ENCODE measurements around the gene EOLA2. TPM values are rescaled to one million over a fixed set of nuclear protein-coding genes. Genes with fewer than 3 reads are reported as not detected.
"Not testable (repeated sequence)": the region's sequence is repeated elsewhere in the genome, so short reads cannot be mapped to it uniquely, and the experiment has no call there.

EOLA2 gene
- total RNA-seq, 1 donor from 2014 or later: 118 TPM

- TF ChIP-seq CTCF (IDR thresholded peaks at IDR 0.05; ENCODE audit: unreplicated experiment): no peak
- peaks cover 8% of the 10 kb centered on the region for H3K4me1 Mint-ChIP-seq (ENCODE audit: unreplicated experiment)
Observed at GRCh38 chrX:149939905-149940673, 1.8 kb upstream of the EOLA2 start.

GRCh38 chrX:149939655-149939904 lies 1.3 kb upstream of the EOLA2 start:
- peaks cover 2% of the 10 kb centered on the region for H3K27me3 Mint-ChIP-seq (ENCODE audit: unreplicated experiment)
- H3K36me3 Mint-ChIP-seq (ENCODE audit: low read depth, unreplicated experiment): peaks cover 7% of the 10 kb centered on the region
- H3K27ac Mint-ChIP-seq (ENCODE audit: unreplicated experiment): peak overlapping the region; percentile 75
- TF ChIP-seq CTCF (IDR thresholded peaks at IDR 0.05; ENCODE audit: unreplicated experiment): no peak
- peaks cover 8% of the 10 kb centered on the region for H3K4me1 Mint-ChIP-seq (ENCODE audit: unreplicated experiment)
- peak overlapping the region; percentile 86 for H3K4me3 Mint-ChIP-seq (ENCODE audit: unreplicated experiment)
- DNase-seq (ENCODE audit: low spot score): no peak
- H3K9me3 Mint-ChIP-seq (ENCODE audit: unreplicated experiment): no peaks in the 10 kb centered on the region

More at GRCh38 chrX:149939905-149940673, 1.8 kb upstream of the EOLA2 start:
- Mint-ChIP-seq H3K9me3 (ENCODE audit: unreplicated experiment) (no peaks in the 10 kb centered on the region), H3K36me3 (ENCODE audit: low read depth, unreplicated experiment) (peaks cover 6% of the 10 kb centered on the region), H3K4me3 (ENCODE audit: unreplicated experiment) (peak overlapping the region; percentile 86), H3K27me3 (ENCODE audit: unreplicated experiment) (peaks cover 2% of the 10 kb centered on the region), H3K27ac (ENCODE audit: unreplicated experiment) (peak overlapping the region; percentile 75)
- peak; percentile 81 for DNase-seq (ENCODE audit: low spot score)

GRCh38 chrX:149938881-149939654 lies 777 bp upstream of the EOLA2 start:
- no peak for TF ChIP-seq CTCF (IDR thresholded peaks at IDR 0.05; ENCODE audit: unreplicated experiment)
- Mint-ChIP-seq H3K4me3 (ENCODE audit: unreplicated experiment) (no peak overlapping the region), H3K27me3 (ENCODE audit: unreplicated experiment) (peaks cover 2% of the 10 kb centered on the region), H3K27ac (ENCODE audit: unreplicated experiment) (no peak overlapping the region), H3K4me1 (ENCODE audit: unreplicated experiment) (peaks cover 10% of the 10 kb centered on the region), H3K9me3 (ENCODE audit: unreplicated experiment) (no peaks in the 10 kb centered on the region), H3K36me3 (ENCODE audit: low read depth, unreplicated experiment) (peaks cover 9% of the 10 kb centered on the region)
- peak; percentile 87 for DNase-seq (ENCODE audit: low spot score)

- peak overlapping the region; percentile 91 for H3K27ac Mint-ChIP-seq (ENCODE audit: unreplicated experiment)
- peak; percentile 5 for DNase-seq (ENCODE audit: low spot score)
- TF ChIP-seq CTCF (IDR thresholded peaks at IDR 0.05; ENCODE audit: unreplicated experiment): no peak
- H3K4me1 Mint-ChIP-seq (ENCODE audit: unreplicated experiment): peaks cover 6% of the 10 kb centered on the region
- H3K27me3 Mint-ChIP-seq (ENCODE audit: unreplicated experiment): peaks cover 2% of the 10 kb centered on the region
- H3K36me3 Mint-ChIP-seq (ENCODE audit: low read depth, unreplicated experiment): peaks cover 5% of the 10 kb centered on the region
- H3K4me3 Mint-ChIP-seq (ENCODE audit: unreplicated experiment): peak overlapping the region; percentile 94
- H3K9me3 Mint-ChIP-seq (ENCODE audit: unreplicated experiment): no peaks in the 10 kb centered on the region
Observed at GRCh38 chrX:149937871-149938426, 342 bp downstream of the EOLA2 start.

- not testable (repeated sequence) for H3K4me1 Mint-ChIP-seq (ENCODE audit: unreplicated experiment); DNase-seq (ENCODE audit: low spot score); H3K36me3 Mint-ChIP-seq (ENCODE audit: low read depth, unreplicated experiment); H3K9me3 Mint-ChIP-seq (ENCODE audit: unreplicated experiment); H3K27me3 Mint-ChIP-seq (ENCODE audit: unreplicated experiment)
- Mint-ChIP-seq H3K4me3 (ENCODE audit: unreplicated experiment) (peak overlapping the region; percentile 94), H3K27ac (ENCODE audit: unreplicated experiment) (peak overlapping the region; percentile 91)
Observed at GRCh38 chrX:149937328-149937727, 963 bp downstream of the EOLA2 start.

GRCh38 chrX:149933547-149933946 lies 4.7 kb downstream of the EOLA2 start:
- DNase-seq (ENCODE audit: low spot score); H3K36me3 Mint-ChIP-seq (ENCODE audit: low read depth, unreplicated experiment); H3K27me3 Mint-ChIP-seq (ENCODE audit: unreplicated experiment); H3K27ac Mint-ChIP-seq (ENCODE audit: unreplicated experiment); H3K9me3 Mint-ChIP-seq (ENCODE audit: unreplicated experiment); H3K4me3 Mint-ChIP-seq (ENCODE audit: unreplicated experiment); H3K4me1 Mint-ChIP-seq (ENCODE audit: unreplicated experiment): not testable (repeated sequence)

- not testable (repeated sequence) for H3K27ac Mint-ChIP-seq (ENCODE audit: unreplicated experiment); H3K4me1 Mint-ChIP-seq (ENCODE audit: unreplicated experiment); H3K9me3 Mint-ChIP-seq (ENCODE audit: unreplicated experiment); H3K27me3 Mint-ChIP-seq (ENCODE audit: unreplicated experiment); H3K36me3 Mint-ChIP-seq (ENCODE audit: low read depth, unreplicated experiment); H3K4me3 Mint-ChIP-seq (ENCODE audit: unreplicated experiment); DNase-seq (ENCODE audit: low spot score)
Observed at GRCh38 chrX:149932970-149933369, 5.3 kb downstream of the EOLA2 start.

- not testable (repeated sequence) for H3K27ac Mint-ChIP-seq (ENCODE audit: unreplicated experiment); H3K27me3 Mint-ChIP-seq (ENCODE audit: unreplicated experiment); H3K4me1 Mint-ChIP-seq (ENCODE audit: unreplicated experiment); H3K9me3 Mint-ChIP-seq (ENCODE audit: unreplicated experiment); H3K36me3 Mint-ChIP-seq (ENCODE audit: low read depth, unreplicated experiment); H3K4me3 Mint-ChIP-seq (ENCODE audit: unreplicated experiment); DNase-seq (ENCODE audit: low spot score)
Observed at GRCh38 chrX:149932150-149932549, 6.1 kb downstream of the EOLA2 start.

All from endothelial cell (in vitro differentiated cells).